ENCODE measurements around the gene WT1.
A peak's percentile ranks its signal among the peaks of the same experiment; 100 is the strongest.

The WT1 gene

DNA sequence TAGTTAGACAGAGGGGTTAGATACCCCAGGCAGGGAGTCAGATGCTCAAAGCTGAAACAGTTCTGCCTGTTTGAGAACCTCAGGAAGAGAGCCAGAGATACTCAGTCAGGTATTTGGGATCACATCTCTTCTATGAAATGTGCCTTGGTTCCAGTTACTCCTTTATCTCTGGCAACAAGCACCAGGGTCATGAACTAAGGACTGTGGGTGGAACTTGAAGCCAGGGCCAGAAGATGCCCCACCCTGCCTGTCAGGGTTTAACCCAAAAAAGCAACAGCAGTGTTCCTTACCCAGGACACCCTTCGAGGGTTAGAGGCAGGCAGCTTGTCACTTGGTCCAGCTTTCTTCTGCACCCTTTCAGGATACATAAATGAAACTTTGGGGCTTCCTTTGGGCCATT, 15.0 kb upstream of the WT1 start:
- TF ChIP-seq, protein P1, sequence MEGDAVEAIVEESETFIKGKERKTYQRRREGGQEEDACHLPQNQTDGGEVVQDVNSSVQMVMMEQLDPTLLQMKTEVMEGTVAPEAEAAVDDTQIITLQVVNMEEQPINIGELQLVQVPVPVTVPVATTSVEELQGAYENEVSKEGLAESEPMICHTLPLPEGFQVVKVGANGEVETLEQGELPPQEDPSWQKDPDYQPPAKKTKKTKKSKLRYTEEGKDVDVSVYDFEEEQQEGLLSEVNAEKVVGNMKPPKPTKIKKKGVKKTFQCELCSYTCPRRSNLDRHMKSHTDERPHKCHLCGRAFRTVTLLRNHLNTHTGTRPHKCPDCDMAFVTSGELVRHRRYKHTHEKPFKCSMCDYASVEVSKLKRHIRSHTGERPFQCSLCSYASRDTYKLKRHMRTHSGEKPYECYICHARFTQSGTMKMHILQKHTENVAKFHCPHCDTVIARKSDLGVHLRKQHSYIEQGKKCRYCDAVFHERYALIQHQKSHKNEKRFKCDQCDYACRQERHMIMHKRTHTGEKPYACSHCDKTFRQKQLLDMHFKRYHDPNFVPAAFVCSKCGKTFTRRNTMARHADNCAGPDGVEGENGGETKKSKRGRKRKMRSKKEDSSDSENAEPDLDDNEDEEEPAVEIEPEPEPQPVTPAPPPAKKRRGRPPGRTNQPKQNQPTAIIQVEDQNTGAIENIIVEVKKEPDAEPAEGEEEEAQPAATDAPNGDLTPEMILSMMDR (IDR thresholded peaks at IDR 0.05; ENCODE audit: low read depth, low read length), result no peak
- in situ Hi-C loops (cut with HindIII; ENCODE audit: low sequenced_read_pairs), result no loop called here
- no peak for DNase-seq (ENCODE audit: low read depth, low spot score)
- H3K4me3 ChIP-seq (ENCODE audit: low read depth, low read length), result no peak overlapping the region

DNA sequence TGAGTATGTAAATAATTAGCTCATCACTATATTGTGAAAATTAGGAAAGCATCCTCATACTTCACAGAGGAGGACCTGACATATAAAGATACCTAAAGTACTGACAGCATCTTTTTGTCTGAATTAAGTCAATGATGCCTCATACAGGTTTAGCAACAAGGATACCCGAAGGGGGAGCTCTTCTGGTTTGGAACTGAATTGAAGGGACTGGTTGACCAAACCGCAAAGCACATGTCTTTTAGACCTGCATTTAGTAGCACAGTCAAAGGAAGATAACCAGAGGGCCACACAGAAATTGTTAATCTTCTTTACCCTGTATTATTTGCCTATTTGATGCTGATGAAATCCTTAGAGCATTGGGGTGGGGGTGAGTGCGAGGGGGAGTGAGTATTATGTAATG, 12.9 kb upstream of the WT1 start:
- TF ChIP-seq, protein P1 (IDR thresholded peaks at IDR 0.05; ENCODE audit: low read depth, low read length), result peak; percentile 17
- no peak overlapping the region for H3K4me3 ChIP-seq (ENCODE audit: low read depth, low read length)
- in situ Hi-C loops (cut with HindIII; ENCODE audit: low sequenced_read_pairs), result no loop called here
- no peak for DNase-seq (ENCODE audit: low read depth, low spot score)

DNA sequence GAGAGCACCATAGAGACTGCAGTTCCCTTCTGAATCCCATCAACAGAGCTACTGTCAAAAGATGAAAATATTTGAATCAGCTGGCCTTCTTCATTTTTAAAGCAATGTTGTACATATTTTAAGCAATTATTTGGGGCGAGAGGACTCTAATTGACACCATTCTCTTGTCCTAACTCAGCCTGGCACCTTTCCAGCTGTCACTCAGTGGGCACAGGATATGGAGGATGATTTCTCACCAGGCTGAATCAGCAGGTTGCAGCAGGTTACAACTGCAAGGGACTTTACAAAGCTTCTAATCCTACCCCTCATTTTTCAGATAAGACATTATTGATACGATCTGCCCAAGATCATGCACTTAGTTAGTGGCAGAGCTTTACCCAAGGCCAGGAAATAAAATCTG, 11.9 kb upstream of the WT1 start:
- H3K4me3 ChIP-seq (ENCODE audit: low read depth, low read length), result no peak overlapping the region
- TF ChIP-seq, protein P1 (IDR thresholded peaks at IDR 0.05; ENCODE audit: low read depth, low read length), result no peak
- no peak for DNase-seq (ENCODE audit: low read depth, low spot score)
- in situ Hi-C loops (cut with HindIII; ENCODE audit: low sequenced_read_pairs), result no loop called here

DNA sequence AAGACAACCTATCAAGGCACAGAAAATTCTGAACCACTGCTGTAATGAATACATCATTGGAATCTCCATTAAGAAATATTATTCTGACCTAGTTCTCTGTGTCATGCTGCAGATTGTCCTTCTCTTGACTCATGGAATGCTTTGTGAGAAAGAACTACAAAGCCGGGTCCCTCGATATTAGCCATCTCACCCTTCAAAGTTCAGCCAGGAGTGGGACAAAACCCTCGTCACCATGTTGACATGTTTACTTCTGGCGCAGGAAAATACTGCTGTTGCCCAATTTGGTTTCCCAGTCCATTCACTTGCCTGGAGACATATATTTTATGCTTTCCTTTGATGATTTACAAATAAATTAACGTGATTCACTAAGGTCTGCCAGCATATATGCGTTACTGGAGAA, 10.9 kb upstream of the WT1 start:
- TF ChIP-seq, protein P1 (IDR thresholded peaks at IDR 0.05; ENCODE audit: low read depth, low read length), result no peak
- DNase-seq (ENCODE audit: low read depth, low spot score), result no peak
- in situ Hi-C loops (cut with HindIII; ENCODE audit: low sequenced_read_pairs), result no loop called here
- H3K4me3 ChIP-seq (ENCODE audit: low read depth, low read length), result no peak overlapping the region

DNA sequence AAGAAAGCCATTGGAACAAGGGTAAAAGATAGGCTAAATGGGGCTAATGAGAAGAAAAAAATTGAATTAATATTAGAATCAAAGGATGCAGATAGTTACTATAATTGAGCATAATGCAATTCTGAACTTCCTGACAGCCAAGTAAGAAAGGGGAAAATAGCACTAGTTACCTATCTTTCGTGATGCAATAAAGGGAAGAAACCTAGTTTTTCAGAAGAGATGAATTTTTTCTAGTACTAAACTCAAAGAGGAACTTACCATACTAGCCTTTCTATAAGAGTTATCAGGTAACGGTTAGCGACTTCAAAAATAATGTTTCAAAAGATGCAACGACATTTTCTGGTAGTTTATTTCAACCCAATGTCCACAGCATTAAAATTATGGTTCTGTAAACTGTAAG, 8.8 kb upstream of the WT1 start:
- H3K4me3 ChIP-seq (ENCODE audit: low read depth, low read length), result no peak overlapping the region
- in situ Hi-C loops (cut with HindIII; ENCODE audit: low sequenced_read_pairs), result no loop called here
- DNase-seq (ENCODE audit: low read depth, low spot score), result no peak
- TF ChIP-seq, protein P1 (IDR thresholded peaks at IDR 0.05; ENCODE audit: low read depth, low read length), result no peak

DNA sequence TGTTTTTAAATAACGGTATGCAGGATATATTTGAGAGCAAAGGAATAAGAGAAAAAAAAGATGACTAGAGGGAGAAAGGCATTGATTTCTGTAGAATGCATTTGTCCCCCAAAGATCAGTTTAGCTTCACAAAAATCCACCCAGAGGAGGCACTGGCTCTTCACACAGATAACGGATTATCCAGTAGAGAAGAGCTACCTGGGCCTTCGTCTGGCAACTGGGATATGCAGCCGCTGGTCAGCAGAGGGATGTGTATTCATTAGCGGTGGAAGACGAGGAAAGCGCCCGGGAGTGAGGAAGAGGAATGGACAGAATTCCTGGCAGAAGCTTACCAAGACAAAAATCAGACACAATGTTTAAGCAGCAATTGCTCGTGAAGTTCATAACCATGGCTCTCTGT, 5.6 kb upstream of the WT1 start:
- TF ChIP-seq, protein P1 (IDR thresholded peaks at IDR 0.05; ENCODE audit: low read depth, low read length), result no peak
- H3K4me3 ChIP-seq (ENCODE audit: low read depth, low read length), result no peak overlapping the region
- in situ Hi-C loops (cut with HindIII; ENCODE audit: low sequenced_read_pairs), result no loop called here
- no peak for DNase-seq (ENCODE audit: low read depth, low spot score)

DNA sequence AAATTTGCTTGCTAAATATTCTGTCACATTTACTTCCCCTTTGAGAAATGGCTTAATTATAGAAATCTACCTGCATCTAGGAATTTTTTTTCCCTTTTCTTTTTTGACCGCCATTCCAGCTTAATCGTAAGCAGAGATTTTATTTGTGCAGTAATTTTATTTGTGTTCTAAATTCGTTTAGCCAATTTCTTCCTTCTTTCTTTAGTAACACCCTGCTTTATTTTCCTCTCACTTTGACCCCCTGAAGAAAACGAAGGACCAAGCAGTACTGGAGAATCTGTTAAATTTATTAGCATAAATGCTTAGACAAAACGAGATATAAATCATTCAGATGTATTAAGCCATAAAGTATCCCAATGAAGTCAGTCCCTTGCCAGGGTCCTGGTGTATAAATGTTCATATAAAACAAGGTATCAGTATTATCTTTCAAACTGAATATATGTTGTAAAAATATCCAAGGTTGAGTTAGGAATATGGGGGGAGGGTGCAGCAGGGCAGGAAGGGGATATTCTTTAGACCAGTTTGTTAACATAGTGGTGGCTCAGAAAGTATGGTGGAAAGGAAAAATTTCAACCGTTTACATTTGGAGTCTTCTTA, 5.1 kb upstream of the WT1 start:
- TF ChIP-seq, protein P1 (IDR thresholded peaks at IDR 0.05; ENCODE audit: low read depth, low read length), result no peak
- in situ Hi-C loops (cut with HindIII; ENCODE audit: low sequenced_read_pairs), result no loop called here
- peak; percentile 28 for DNase-seq (ENCODE audit: low read depth, low spot score)
- no peak overlapping the region for H3K4me3 ChIP-seq (ENCODE audit: low read depth, low read length)
